Medulla oblongata (tissue), 1 donor: ENCODE measurements around the gene CYFIP2.
A peak's percentile ranks its signal among the peaks of the same experiment; 100 is the strongest.

Experiments
- DNase-seq: peaks from one replicate; pipeline ENCODE4 v3.0.0-alpha.2; 2015; ENCODE audit errors: extremely low spot score

The CYFIP2 gene

GRCh38 chr5:157288405-157289163, 22.7 kb downstream of the CYFIP2 start:
- DNase-seq, result no peak

DNA sequence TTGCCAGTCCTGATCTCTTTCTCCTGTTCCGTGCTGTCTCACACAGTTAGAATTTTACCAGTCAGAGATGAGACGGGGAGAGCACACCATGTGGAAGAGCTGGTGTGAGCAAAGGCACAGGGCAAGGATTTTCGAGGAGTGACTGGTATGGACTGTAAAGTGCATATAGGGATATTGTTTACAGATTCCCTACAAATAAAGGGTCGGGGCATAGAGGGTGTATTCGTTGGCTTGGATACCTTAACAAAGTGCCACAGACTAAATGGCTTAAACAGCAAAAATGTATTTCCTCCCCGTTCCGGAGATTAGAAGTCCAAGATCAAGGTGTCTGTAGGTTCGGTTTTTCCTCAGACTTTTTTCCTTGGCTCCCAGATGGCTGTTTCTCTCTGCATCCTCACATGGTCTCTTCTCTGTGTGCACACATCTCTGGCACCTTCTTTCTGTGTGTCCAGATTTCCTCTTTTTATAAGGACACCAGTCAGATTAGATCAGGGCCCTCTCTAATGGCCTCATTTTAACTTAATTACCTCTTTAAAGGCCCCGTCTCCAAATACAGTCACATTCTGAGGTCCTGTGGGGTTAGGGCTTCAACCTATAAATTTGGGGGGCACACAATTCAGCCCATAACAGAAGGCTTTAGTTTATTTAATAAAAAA, 23.4 kb downstream of the CYFIP2 start:
- DNase-seq, result no peak

GRCh38 chr5:157290156-157290980, 24.4 kb downstream of the CYFIP2 start:
- DNase-seq, result no peak

DNA sequence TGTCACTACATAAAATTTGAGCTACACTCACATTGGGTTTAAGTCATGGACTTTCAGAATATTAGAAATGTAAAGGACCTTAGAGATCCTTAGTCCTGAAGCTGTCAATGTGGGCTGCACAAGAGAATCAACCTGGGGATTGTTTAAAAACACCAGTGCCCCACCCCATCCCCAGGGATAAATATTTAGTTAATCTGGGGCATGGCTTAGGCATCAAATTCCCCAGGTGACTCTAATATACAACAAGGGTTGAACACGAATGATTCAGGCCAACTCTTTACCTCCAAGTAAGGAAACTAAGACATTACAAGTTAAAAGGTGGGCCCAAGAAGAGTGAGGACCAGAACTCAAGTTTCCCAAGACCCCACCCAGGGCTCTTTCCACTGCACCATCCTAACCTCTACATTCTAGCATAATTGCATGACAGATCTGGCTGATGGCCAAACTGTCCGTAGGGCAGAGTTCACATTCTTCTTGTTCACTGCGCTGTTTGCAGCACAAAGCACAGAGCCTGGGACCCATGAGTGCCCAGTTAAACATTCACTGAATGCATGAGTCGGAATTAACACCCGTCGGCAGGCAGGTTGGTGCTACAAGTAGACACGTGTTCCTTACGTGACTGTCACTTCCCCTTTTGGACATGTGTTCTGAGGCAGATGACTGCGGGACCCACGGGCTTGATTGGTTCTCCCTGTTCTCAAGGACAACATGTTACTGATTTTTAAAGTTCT, 25.2 kb downstream of the CYFIP2 start:
- no peak for DNase-seq

DNA sequence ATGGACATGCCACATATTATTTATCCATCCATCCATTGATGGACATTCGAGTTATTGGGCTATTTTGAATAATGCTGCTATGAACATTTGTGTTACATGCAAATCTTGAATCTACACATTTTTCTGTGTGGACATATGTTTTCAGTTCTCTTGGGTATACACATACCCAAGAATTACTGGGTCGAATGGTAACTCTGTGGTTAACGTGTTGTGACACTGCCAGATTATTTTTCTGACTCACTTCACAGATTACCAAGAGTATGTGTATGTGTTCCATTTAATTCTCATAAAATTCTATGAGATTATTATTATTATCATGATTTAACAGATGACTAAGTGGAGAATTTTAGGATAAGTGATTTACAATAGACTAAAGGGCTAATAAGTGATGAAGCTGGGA, 26.7 kb downstream of the CYFIP2 start:
- no peak for DNase-seq

DNA sequence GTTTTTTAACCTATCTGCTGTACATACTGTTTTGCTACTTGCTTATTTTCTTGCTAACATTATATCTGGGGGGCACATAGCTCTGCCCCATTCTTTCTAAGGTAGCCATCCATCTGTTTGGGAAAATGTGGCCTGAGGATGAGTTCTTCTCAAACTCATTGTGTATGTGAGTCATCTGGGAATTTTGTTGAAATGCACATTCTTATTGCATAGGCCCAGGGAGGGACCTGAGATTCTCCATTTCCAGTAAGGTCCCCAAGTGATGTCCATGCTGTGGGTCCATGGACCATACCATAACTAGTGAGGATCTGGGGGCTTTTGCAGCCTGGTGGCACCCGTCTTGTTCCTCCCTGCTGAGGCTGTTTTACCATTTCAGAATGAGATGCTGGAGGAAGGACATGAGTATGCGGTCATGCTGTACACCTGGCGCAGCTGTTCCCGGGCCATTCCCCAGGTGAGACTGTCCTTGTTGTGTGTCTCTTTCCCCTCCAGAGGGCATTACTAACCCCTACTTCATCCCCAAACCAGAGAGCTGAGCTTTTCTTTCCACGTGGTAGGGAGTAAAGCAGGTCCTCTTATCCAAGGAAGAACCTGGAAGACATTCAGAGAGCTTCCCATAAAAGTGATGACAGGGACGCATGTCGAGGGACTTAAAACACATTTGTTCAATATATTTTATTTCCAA, 28.6 kb downstream of the CYFIP2 start:
- no peak for DNase-seq

DNA sequence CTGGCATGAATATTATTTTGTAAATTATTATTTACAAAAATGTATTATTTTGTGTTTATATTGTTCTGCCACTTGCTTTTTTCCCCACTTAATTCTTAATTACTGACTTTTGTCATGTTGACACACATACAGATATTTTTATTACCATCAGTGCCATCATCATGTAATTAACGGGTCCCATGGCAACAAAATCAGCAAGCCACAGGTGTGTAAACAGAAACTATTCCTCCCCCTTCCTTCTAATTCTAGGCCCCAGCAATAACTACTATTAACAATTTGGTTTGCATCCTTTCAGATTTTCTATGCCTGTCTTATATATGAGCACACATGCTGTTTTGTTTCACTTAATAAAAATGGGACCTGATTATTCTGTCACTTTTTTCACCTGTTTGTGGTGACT, 29.3 kb downstream of the CYFIP2 start:
- no peak for DNase-seq

- no peak for DNase-seq
Measured at GRCh38 chr5:157300564-157300963, 34.6 kb downstream of the CYFIP2 start.

DNA sequence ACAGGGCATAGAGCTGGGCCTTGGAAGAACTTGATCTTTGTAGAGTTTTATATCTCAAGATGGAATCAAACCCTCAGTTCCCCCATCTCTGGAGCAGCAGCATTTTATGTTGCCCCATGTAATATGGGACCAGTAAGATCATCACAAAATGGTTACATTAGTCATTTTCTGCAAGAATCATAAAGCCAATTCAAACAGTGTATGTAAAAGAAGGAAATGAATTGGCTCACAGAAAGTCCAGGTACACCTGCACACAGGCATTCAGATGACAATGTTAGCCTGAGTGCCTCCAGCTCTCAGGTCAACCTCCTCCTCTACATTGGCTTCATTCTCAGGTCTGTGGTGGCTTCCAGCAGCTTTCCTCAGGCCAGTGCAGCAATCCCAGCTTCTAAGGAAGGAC, 35.1 kb downstream of the CYFIP2 start:
- no peak for DNase-seq

DNA sequence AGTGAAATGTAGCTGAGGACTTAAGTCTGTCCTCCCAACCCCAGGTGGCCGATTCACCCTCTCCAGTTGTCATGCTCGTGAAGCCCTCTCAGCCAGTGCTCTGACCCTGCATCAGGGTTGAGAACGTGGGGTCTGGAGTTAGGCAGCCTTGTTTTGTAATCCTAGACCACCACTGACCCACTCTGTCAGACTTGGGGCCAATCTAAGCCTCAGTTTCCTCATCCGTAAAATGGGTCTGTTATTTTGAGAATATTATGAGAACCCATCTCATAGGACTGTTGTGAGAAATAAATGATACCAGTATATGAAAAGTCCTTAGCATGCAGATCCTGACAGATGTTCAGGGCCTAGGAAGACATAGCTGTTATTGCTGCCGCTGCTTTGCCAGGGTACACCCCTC, 37.1 kb downstream of the CYFIP2 start:
- no peak for DNase-seq

GRCh38 chr5:157303667-157304327, 37.9 kb downstream of the CYFIP2 start:
- no peak for DNase-seq

- no peak for DNase-seq
Measured at GRCh38 chr5:157306081-157306480, 40.2 kb downstream of the CYFIP2 start.

GRCh38 chr5:157306692-157307471, 41.0 kb downstream of the CYFIP2 start:
- no peak for DNase-seq

DNA sequence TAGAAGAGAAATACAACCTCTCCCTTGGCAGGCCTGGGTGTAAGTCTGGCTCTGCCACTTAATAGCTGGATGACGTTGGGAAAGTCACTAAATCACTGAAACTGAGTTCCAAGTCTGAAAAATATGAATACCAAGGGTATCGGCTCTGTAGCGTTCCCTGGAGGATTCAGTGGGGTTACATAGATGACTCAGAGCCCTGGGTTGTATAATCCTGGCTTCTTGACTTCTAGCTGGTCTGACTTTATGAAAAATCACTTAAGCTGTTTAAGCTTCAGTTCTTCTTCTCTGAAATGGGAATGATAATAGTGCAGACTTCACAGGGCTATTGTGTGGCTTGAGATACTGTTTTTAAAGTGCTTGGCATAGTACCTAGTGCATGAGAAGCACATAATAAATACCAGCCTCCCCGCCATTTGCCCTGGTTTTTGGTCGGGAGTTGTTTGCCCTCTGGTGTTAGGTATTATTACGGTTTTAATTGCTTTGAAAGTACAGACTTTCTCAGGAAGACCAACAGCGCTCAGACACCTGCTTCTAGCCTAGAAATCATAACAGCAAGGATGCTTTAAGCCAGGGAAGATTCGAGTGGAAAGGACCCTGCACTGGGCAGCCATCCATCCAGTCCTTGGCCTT, 43.0 kb downstream of the CYFIP2 start:
- DNase-seq, result no peak

GRCh38 chr5:157309796-157310195, 43.9 kb downstream of the CYFIP2 start:
- no peak for DNase-seq

GRCh38 chr5:157311595-157311994, 45.7 kb downstream of the CYFIP2 start:
- DNase-seq, result no peak

- peak; percentile 48 for DNase-seq
Measured at GRCh38 chr5:157312492-157312891, 46.6 kb downstream of the CYFIP2 start.

GRCh38 chr5:157322581-157322980, 56.7 kb downstream of the CYFIP2 start:
- no peak for DNase-seq

DNA sequence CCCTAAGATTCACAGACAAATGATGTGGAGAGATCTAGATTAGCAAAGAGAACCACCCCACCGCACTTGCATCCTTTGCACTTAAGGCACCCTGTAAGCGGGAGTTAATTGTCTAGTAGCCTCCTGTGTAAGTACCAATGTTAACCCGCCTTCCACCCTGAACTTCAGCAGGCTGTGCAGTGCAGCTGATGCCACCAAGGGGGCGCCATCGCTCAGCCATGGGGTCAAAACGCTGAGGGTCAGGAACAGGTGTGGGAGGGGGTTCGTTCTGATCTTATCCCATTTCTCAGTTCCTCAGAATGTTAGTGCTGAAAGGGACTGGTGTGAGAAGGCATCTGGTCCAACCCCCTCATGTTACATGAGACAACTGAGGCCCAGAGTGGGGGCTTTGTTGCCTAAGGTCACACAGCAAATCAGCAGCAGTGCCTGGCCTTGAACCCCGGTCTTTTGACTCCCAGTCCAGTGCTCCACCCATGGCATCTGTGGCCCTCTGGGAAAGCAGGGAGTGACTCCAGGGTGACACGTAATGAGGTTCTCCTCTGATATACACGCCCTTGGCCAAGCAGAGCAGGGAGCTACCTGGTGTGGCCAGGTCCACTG, 57.3 kb downstream of the CYFIP2 start:
- DNase-seq, result no peak
